GM12878 (cell line): ENCODE data around the gene SP2. TPM values are rescaled to one million over a fixed set of nuclear protein-coding genes. Genes with fewer than 3 reads are reported as not detected.

Experiments used
- ATAC-seq: fragments of 200-7000 bp; cut with Tn5 transposase; 3 replicates; pipeline ENCODE4 v1.9.1; 2020; ENCODE audit warnings: mild to moderate bottlenecking, moderate library complexity
- BruUV-seq: library from RNA; stranded (reverse); fragments of 400-500 nt; replicated peaks from 2 replicates; lab custom pipeline; 2021; lab: Mats Ljungman, UMichigan
- CTCF ChIA-PET: fragments of 300-600 bp; sonication (Branson Sonifier 250); formaldehyde crosslinking; extraction: SDS; loops from one replicate; lab custom pipeline; 2021; ENCODE audit warnings: inconsistent platforms; lab: Yijun Ruan, JAX
- POLR2A ChIA-PET: fragments of 350-600 bp; formaldehyde crosslinking; extraction: SDS; loops from one replicate; lab custom pipeline; 2021; ENCODE audit warnings: inconsistent platforms; lab: Charles Lee
- RAD21 ChIA-PET: fragments of 300-600 bp; sonication (Branson Sonifier 250); formaldehyde crosslinking; loops from one replicate; lab custom pipeline; 2023; ENCODE audit warnings: antibody characterized with exemption; ENCODE audit not compliant: unreplicated experiment; lab: Charles Lee
- SMC1A ChIA-PET: fragments of 300-600 bp; sonication (Branson Sonifier 250); formaldehyde crosslinking; loops from one replicate; lab custom pipeline; 2023; ENCODE audit not compliant: unreplicated experiment, uncharacterized antibody; lab: Charles Lee
- DNase-seq: peaks from one replicate; pipeline ENCODE4 v3.0.0-alpha.2; 2011; ENCODE audit warnings: low read depth, low spot score
- FAIRE-seq: peaks from 3 replicates; lab custom pipeline; 2011; peaks lifted over from hg19 to GRCh38; lab: Jason Lieb, UNC
- H2AFZ ChIP-seq: 2 replicates; pipeline ENCODE4 v1.6.0; 2011; ENCODE audit warnings: low read depth, low read length, control low read depth; ENCODE audit not compliant: control insufficient read depth
- H3K27ac ChIP-seq: 2 replicates; pipeline ENCODE4 v1.5.1; 2011; ENCODE audit warnings: control low read depth; ENCODE audit not compliant: control insufficient read depth, insufficient read depth
- H3K27me3 ChIP-seq, 2 experiments: replicated peaks in 1 of 2; 2 replicates each; pipeline versions ENCODE4 v1.6.0 to v1.6.1; 2011; ENCODE audit warnings: low read length in 1 of 2; ENCODE audit not compliant: control insufficient read depth in 2 of 2, insufficient read depth in 2 of 2
- H3K36me3 ChIP-seq, 2 experiments: 2 replicates each; pipeline ENCODE4 v1.5.1; 2011; ENCODE audit warnings: low read length in 1 of 2; ENCODE audit not compliant: control insufficient read depth in 2 of 2, insufficient read depth in 2 of 2
- H3K4me1 ChIP-seq: 2 replicates; pipeline ENCODE4 v1.6.1; 2011; ENCODE audit warnings: mild to moderate bottlenecking, low read length, moderate library complexity, mixed read lengths; ENCODE audit not compliant: control insufficient read depth, insufficient read depth
- H3K4me2 ChIP-seq: 2 replicates; pipeline ENCODE4 v1.6.0; 2011; ENCODE audit warnings: control low read depth; ENCODE audit not compliant: control insufficient read depth, insufficient read depth
- H3K4me3 ChIP-seq: fragments of 200-600 bp; sonication (generic); 2 replicates; pipeline ENCODE4 v1.5.1; 2016
- H3K79me2 ChIP-seq: 2 replicates; pipeline ENCODE4 v1.6.0; 2011; ENCODE audit warnings: low read length; ENCODE audit not compliant: control insufficient read depth, insufficient read depth
- H3K9ac ChIP-seq: 2 replicates; pipeline ENCODE4 v1.8.0; 2011; ENCODE audit warnings: low read length, control low read depth, mixed read lengths; ENCODE audit not compliant: control insufficient read depth, insufficient read depth
- H3K9me3 ChIP-seq: replicated peaks from 3 replicates; pipeline ENCODE4 v1.5.1; 2011; ENCODE audit warnings: mild to moderate bottlenecking, low read length; ENCODE audit not compliant: control insufficient read depth, insufficient read depth
- H4K20me1 ChIP-seq: 2 replicates; pipeline ENCODE4 v1.6.0; 2011; ENCODE audit not compliant: control insufficient read depth, insufficient read depth
- BRCA1 ChIP-seq: IDR thresholded peaks from 2 replicates; pipeline ENCODE4 v1.6.1; 2011; ENCODE audit warnings: low read depth, low read length, improper control_type of control experiment
- CEBPZ ChIP-seq: fragments of 150-350 bp; IDR thresholded peaks from 2 replicates; pipeline ENCODE4 v1.6.1; 2016; ENCODE audit warnings: low read depth, low read length
- ELK1 ChIP-seq: IDR thresholded peaks from 2 replicates; pipeline ENCODE4 v1.6.1; 2012; ENCODE audit warnings: low read depth, low read length, improper control_type of control experiment
- FOXM1 ChIP-seq: IDR thresholded peaks from 2 replicates; pipeline ENCODE4 v1.6.1; 2012; ENCODE audit warnings: low read depth, mild to moderate bottlenecking, inconsistent platforms, low read length, moderate library complexity
- LARP7 ChIP-seq: fragments of 450-650 bp; IDR thresholded peaks from 2 replicates; pipeline ENCODE4 v1.6.1; 2017; ENCODE audit warnings: mild to moderate bottlenecking
- MXI1 ChIP-seq: fragments of 150-350 bp; IDR thresholded peaks from 2 replicates; pipeline ENCODE4 v1.6.1; 2011; ENCODE audit warnings: low read depth, mild to moderate bottlenecking, inconsistent platforms, low read length, improper control_type of control experiment
- NBN ChIP-seq: fragments of 450-650 bp; IDR thresholded peaks from 2 replicates; pipeline ENCODE4 v1.6.1; 2016
- NKRF ChIP-seq: fragments of 450-650 bp; conservative IDR thresholded peaks from 2 replicates; pipeline ENCODE4 v1.6.1; 2017; ENCODE audit warnings: mild to moderate bottlenecking, moderate library complexity
- NRF1 ChIP-seq: conservative IDR thresholded peaks from 2 replicates; pipeline ENCODE4 v1.6.1; 2011; ENCODE audit warnings: mild to moderate bottlenecking, low read depth, low read length, improper control_type of control experiment
- RB1 ChIP-seq: fragments of 450-650 bp; formaldehyde crosslinking; IDR thresholded peaks from 2 replicates; pipeline ENCODE4 v1.6.1; 2017; ENCODE audit warnings: mild to moderate bottlenecking, borderline replicate concordance
- SMARCA5 ChIP-seq: fragments of 450-650 bp; IDR thresholded peaks from 2 replicates; pipeline ENCODE4 v1.6.1; 2017; ENCODE audit warnings: mild to moderate bottlenecking
- SREBF1 ChIP-seq: IDR thresholded peaks from 2 replicates; pipeline ENCODE4 v1.6.1; 2012; ENCODE audit warnings: mild to moderate bottlenecking, low read length
- ZNF207 ChIP-seq: fragments of 450-650 bp; IDR thresholded peaks from 2 replicates; pipeline ENCODE4 v1.6.1; 2014; ENCODE audit warnings: antibody characterized with exemption, mild to moderate bottlenecking, borderline replicate concordance
- ZNF24 ChIP-seq: fragments of 450-650 bp; IDR thresholded peaks from 2 replicates; pipeline ENCODE4 v1.6.1; 2017; ENCODE audit warnings: antibody characterized with exemption, mild to moderate bottlenecking
- ZNF384 ChIP-seq: IDR thresholded peaks from 2 replicates; pipeline ENCODE4 v1.6.1; 2012; ENCODE audit warnings: low read depth, mild to moderate bottlenecking, low read length, improper control_type of control experiment, borderline replicate concordance
- ZZZ3 ChIP-seq: IDR thresholded peaks from 2 replicates; pipeline ENCODE4 v1.6.1; 2011; ENCODE audit warnings: low read depth; ENCODE audit not compliant: control insufficient read depth, insufficient read length
- WGBS: methylation state at CpG from one replicate; pipeline ENCODE4 v1.1.6; 2016; ENCODE audit warnings: low lambda C conversion rate; ENCODE audit not compliant: insufficient replicate concordance, insufficient coverage; ENCODE audit errors: missing lambda C conversion rate; 5-methylcytosine and 5-hydroxymethylcytosine counted together
- in situ Hi-C: fragments of 300-500 bp; cut with MboI; formaldehyde crosslinking; loops from 9 replicates; pipeline ENCODE4 v1.14.3; 2018; ENCODE audit warnings: mixed read lengths
- intact Hi-C: fragments of 100-400 bp; cut with micrococcal nuclease; formaldehyde crosslinking; loops from one replicate; pipeline ENCODE4 v1.14.2; 2022; ENCODE audit not compliant: unreplicated experiment
- polyA plus RNA-seq, 11 experiments: library from polyadenylated mRNA; depleted of rRNA in 4 of 11; unstranded in 6 of 11; stranded (reverse) in 5 of 11; fragments of >200 nt; fragmentation: Nextera tagmentation in 4 of 11; fragmentation: Illumina TruSeq in 1 of 11; extraction: Ambion mirVana in 4 of 11; extraction: Trizol in 1 of 11; gene quantifications; 1 replicate in 1 of 11; 2 replicates in 10 of 11; pipeline versions ENCODE4 v1.2.1 to v1.2.3, GENCODE V29; 2011 to 2016; ENCODE audit warnings: inconsistent platforms in 2 of 11, missing spikeins in 2 of 11, low read depth in 1 of 11
- total RNA-seq, 4 experiments: library from RNA; depleted of rRNA in 3 of 4; stranded (reverse); fragments of >200 nt in 3 of 4; fragmentation: Illumina TruSeq in 1 of 4; extraction: Trizol in 1 of 4; gene quantifications; 2 replicates each; pipeline versions ENCODE4 v1.2.1 to v1.2.3, GENCODE V29; 2013 to 2021

The SP2 gene
- total and polyA plus RNA-seq, 10 of the 15 experiments (the other 5 are each of a cell fraction or from before 2014, with no cell fraction given), result 1.2 to 19.1 (median 4.8) TPM

GRCh38 chr17:47941246-47942095 lies 45.4 kb downstream of the SP2 start, which contains the start of gene PNPO:
Gene PNPO, plus strand, starts transcription at chr17:47941571. Its CDS starts 105 bp downstream, at chr17:47941676.
- H3K27ac ChIP-seq, result peak within 1 kb of the TSS; percentile 86
- in situ Hi-C loops, result no loop called here
- H3K4me3 ChIP-seq, result peak within 1 kb of the TSS; percentile 91
- H2AFZ ChIP-seq, result peak within 1 kb of the TSS; percentile 89
- intact Hi-C loops, result loop anchor here (1.0 to 2.0 kb wide), 2 partner anchors 46 to 101 kb away; partner anchors contain the start of gene SCRN2
- peak within 1 kb of the TSS; percentile 92 for H3K9ac ChIP-seq
- ATAC-seq (peak; percentile 95), DNase-seq (peak; percentile 97), FAIRE-seq (peak; percentile 100)
- peaks cover 0 to 1% of the 10 kb centered on the region in 2 experiments; a peak in 3 of 4 replicates for H3K36me3 ChIP-seq
- POLR2A ChIA-PET, result interaction anchor here (0.6 to 6.3 kb wide), 16 partner anchors 8 to 570 kb away, joined by 3 to 55 read pairs (median 4); partner anchors contain the start of genes CBX1, CDK5RAP3, NFE2L1 and SCRN2
- no peaks in the 10 kb centered on the region for H3K9me3 ChIP-seq
- RAD21 ChIA-PET, result interaction anchor here (0.6 to 2.2 kb wide), 13 partner anchors 9 to 278 kb away, joined by 3 to 20 read pairs (median 3); partner anchors contain the start of genes CDK5RAP3 and SCRN2
- CTCF ChIA-PET, result interaction anchor here (0.5 to 18.1 kb wide), 18 partner anchors 9 to 848 kb away, joined by 3 to 463 read pairs (median 8); partner anchors contain the start of genes CDK5RAP3, PRR15L, SCRN2 and SP2
- peaks cover 28% of the 10 kb centered on the region for H3K79me2 ChIP-seq
- 1% methylated on average over 48 of the region's 50 CpGs for WGBS
- no peaks in the 10 kb centered on the region for H4K20me1 ChIP-seq
- SMC1A ChIA-PET, result interaction anchor here (0.7 to 3.7 kb wide), 13 partner anchors 8 to 108 kb away, joined by 3 to 19 read pairs (median 5); partner anchors contain the start of genes NFE2L1, SCRN2 and SP2
- H3K4me1 ChIP-seq, result peaks cover 49% of the 10 kb centered on the region
- H3K4me2 ChIP-seq, result peak within 1 kb of the TSS; percentile 94
- BruUV-seq, result TSS peak; percentile 62
- no peaks in the 10 kb centered on the region for H3K27me3 ChIP-seq
- peak; percentile 71 for TF ChIP-seq NKRF
- no peak for TF ChIP-seq ZNF24
- 0 out of 2 replicates have a peak, but pooled peaks have one; percentile 12 for TF ChIP-seq ZNF384
- peak; percentile 38; the same call in 1 of the 2 replicates for TF ChIP-seq ELK1
- 0 out of 2 replicates have a peak, but pooled peaks have one; percentile 75 for TF ChIP-seq NBN
- no peak for TF ChIP-seq ZZZ3
- peak; percentile 59; the same call in 1 of the 2 replicates for TF ChIP-seq SMARCA5
- peak; percentile 99 for TF ChIP-seq MXI1
- TF ChIP-seq RB1, result no peak
- TF ChIP-seq BRCA1, result no peak
- TF ChIP-seq LARP7, result peak; percentile 51; the same call in 1 of the 2 replicates
- no peak for TF ChIP-seq ZNF207
- peak; percentile 38; the same call in 1 of the 2 replicates for TF ChIP-seq CEBPZ
- no peak for TF ChIP-seq NRF1
- no peak for TF ChIP-seq FOXM1
- 0 out of 2 replicates have a peak, but pooled peaks have one; percentile 2 for TF ChIP-seq SREBF1
